Fibroblast of the aortic adventitia (primary cell): Measurements from ENCODE around the gene ARHGAP26. TPM values are rescaled to one million over a fixed set of nuclear protein-coding genes. Genes with fewer than 3 reads are reported as not detected.
"Not testable (repeated sequence)": the region's sequence is repeated elsewhere in the genome, so short reads cannot be mapped to it uniquely, and the experiment has no call there.

Experiments used
- DNase-seq: peaks from one replicate; pipeline ENCODE4 v3.0.0-alpha.2; 2010; ENCODE audit warnings: low read depth
- H3K4me3 ChIP-seq: 2 replicates; pipeline ENCODE4 v1.5.1; 2011; ENCODE audit warnings: low read depth, mild to moderate bottlenecking, control low read depth, low read length, moderate library complexity
- total RNA-seq: library from RNA; depleted of rRNA; stranded (reverse); fragments of >200 nt; gene quantifications from 2 replicates; pipeline ENCODE4 v1.2.3, GENCODE V29; 2012; ENCODE audit warnings: low replicate concordance
- TF ChIP-seq, protein P1 (sequence below): IDR thresholded peaks from 2 replicates; pipeline ENCODE4 v1.5.1; 2011; ENCODE audit warnings: mild to moderate bottlenecking, low read length, control low read depth, inconsistent platforms; ENCODE audit not compliant: insufficient read depth

The ARHGAP26 gene
- total RNA-seq, 1 donor, result 9.0 TPM

DNA sequence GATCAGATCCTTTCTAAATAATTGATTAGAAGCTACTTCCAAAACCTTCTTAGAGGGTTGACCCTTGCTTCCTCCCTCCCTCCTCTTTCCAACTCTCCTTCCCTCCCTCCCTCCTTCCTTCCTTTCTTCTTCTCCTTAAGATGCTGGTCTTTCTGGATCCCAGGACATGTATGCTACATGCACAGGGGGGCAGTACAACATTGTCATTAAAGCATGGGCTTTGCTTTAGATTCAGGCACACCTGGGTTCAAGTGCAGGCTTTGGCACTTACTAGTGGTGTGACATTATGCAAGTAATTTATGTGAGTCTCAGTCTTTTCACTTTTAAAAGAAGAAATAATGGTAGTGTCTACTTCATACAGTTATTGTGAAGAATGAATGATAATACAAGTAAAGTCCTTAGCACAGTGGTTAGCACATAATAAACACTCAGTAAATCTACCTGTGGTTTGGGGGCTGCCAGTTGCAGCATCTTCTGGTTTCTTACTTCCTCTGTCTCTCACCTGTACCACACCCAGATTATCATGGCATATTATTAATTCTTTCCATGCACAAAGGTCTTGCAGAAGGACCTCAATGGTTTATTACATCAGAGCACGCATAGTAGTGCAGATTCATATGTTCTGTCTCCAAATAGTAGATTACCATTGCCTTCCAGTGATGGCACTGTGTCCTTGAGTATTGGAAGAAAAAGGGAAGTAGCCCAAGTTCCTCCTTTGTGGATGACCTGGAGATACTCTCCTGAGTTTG is 154.1 kb downstream of the ARHGAP26 start:
- TF ChIP-seq, protein P1, sequence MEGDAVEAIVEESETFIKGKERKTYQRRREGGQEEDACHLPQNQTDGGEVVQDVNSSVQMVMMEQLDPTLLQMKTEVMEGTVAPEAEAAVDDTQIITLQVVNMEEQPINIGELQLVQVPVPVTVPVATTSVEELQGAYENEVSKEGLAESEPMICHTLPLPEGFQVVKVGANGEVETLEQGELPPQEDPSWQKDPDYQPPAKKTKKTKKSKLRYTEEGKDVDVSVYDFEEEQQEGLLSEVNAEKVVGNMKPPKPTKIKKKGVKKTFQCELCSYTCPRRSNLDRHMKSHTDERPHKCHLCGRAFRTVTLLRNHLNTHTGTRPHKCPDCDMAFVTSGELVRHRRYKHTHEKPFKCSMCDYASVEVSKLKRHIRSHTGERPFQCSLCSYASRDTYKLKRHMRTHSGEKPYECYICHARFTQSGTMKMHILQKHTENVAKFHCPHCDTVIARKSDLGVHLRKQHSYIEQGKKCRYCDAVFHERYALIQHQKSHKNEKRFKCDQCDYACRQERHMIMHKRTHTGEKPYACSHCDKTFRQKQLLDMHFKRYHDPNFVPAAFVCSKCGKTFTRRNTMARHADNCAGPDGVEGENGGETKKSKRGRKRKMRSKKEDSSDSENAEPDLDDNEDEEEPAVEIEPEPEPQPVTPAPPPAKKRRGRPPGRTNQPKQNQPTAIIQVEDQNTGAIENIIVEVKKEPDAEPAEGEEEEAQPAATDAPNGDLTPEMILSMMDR, result peak; percentile 35
- peak; percentile 39 for DNase-seq
- no peak overlapping the region for H3K4me3 ChIP-seq

- TF ChIP-seq, protein P1, result no peak
- no peak overlapping the region for H3K4me3 ChIP-seq
These were observed 155.6 kb downstream of the ARHGAP26 start for GRCh38 chr5:142925795-142926194.

GRCh38 chr5:142926549-142926948 is 156.4 kb downstream of the ARHGAP26 start:
- DNase-seq, result no peak
- TF ChIP-seq, protein P1, result no peak

More at GRCh38 chr5:142925795-142926194, 155.6 kb downstream of the ARHGAP26 start:
- DNase-seq, result peak; percentile 95

GRCh38 chr5:142928999-142929398 is 158.8 kb downstream of the ARHGAP26 start:
- H3K4me3 ChIP-seq, DNase-seq: not testable (repeated sequence)

More at GRCh38 chr5:142926549-142926948, 156.4 kb downstream of the ARHGAP26 start:
- no peak overlapping the region for H3K4me3 ChIP-seq

GRCh38 chr5:142929587-142929986 is 159.4 kb downstream of the ARHGAP26 start:
- DNase-seq, result no peak
- no peak overlapping the region for H3K4me3 ChIP-seq
- TF ChIP-seq, protein P1, result no peak

DNA sequence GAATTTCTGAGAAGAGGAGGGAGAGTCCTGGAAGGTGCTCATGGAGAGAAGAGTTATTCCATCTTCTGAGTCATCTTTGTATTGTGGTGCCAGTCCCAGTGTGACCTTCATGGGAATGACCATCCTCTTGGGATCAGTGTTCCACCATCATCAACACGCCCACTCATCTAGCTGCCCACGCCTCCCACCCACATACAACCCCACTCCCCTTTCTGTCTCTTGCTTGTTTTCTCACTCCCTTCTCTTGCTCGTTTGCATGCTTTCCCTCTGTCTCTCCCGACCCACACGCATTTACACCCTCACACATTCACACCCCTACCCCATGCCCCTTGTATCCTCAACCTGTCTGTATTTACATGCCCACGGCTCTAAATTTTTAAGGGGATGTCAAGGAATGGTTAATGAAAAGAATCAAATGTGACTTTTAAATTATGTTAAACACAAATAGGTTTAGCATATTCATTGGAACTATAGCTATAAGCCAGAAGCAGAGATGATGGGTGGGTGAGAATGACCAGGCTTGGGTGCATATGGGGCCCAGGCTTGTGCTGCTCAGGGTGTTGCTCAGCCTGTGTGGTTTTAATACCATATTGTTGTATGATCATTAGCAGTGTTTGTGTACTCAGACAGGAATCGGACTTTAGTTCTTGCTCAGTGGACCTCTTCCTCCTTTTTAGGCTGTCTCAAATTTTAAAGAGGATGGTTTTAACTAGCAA is 160.4 kb downstream of the ARHGAP26 start:
- TF ChIP-seq, protein P1, result no peak
- no peak for DNase-seq
- no peak overlapping the region for H3K4me3 ChIP-seq
